NCI-H1436 (cell line): ENCODE measurements around the gene AHRR.

ENCODE experiments used
- DNase-seq: peaks from one replicate; lab custom pipeline; 2025; lab: John Stamatoyannopoulos, UW

Gene AHRR

DNA sequence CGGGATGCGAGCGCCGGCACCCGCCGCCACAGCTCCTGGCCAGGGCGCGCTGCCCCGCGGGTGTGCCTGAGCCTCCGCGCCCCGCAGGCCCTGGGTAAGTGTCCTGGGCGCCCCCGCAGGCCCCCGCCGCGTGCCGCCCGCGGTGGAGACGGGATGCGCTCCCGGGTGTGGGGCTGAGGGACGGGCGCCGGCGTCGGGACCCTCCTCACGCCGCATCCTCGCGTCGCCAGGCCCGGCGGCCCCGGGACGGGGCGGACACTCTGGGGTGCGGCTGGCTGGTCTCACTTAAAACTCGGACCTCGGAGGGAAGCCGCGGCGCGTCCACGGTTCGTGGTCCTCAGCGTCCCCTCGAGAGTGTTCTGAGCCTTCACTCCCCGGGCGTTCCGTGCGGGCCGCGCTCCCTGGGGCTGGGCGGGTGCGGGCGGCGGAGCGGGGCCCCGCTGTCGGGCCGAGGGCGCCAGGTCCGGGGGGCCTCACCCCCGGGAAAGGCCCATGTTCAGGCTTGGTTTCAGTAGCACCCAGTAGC is 275 bp downstream of the AHRR start:
- no peak for DNase-seq

DNA sequence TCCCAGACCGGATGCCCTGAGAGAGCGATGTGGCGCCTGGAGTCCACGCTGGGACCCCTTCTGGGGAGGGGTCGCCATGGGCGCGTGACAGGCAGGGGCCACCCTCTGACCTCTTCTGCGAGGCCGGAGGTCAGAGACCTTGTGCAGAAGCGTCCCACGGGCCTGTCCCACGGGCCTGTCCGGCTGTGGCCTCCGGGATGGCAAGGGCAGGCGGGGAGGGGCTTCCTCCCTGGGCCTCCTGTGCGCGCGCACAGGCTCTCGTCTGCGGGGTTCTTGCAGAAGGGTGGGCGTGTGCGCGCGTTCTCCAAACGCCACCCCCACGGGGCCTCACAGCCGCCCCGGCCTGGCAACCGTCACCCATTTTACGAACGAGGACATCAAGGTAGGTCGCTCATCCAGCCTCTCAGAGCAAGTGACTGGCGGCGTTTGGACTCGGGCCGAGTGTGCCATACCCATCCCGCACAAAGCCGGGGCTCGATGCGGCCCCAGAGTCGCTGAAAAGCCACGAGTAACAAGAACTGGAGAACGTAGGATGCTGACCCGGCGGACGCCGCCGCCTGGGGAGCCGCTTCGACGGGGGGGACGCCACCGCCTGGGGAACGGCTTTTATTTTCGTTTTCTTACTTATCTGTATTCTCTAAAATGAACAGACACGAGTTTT is 897 bp downstream of the AHRR start:
- DNase-seq, result no peak

DNA sequence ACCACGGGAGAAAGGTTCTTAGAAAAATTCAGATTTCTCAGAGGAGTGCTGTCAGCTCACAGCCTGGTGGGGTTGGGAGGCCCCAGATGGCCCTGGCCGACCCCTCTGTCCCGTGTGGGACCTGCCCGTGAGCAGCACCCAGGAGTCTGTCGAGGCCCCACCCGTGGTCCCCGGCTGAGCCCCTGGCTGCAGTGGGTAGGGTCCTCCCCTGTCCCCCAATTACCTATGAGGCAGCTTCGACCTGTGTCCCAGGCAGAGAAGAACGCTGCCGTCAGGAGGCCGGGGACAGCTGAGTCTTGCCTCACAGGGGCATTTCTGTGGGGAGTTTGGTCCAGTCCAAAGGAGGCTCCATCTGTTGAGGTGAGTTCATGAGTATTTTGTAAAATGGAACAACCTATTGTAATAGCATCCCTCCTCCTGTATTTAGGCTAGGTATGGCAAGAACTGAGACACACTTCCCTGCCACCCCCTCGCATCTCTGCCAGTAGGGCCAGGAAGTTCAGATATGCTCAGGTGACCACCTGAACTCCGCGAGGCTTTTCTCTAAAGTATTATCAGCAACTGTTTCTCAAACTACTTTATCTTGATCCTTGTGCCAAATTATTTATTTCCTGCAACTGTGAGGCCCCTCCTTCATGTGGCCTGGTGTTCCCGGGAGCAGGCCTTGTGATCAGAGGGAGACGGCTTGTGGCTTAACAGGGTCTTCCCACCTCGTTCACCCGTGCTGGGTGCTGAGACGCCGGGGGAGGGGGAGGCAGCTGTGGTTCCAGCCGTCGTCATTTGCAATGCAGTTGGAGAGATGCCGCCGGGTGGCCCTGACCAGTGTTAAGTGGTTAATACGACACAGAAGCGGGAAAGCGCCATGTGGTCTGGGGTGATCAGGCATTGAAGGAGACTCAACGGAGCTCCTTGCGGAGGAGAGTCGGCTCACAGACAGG is 1.7 kb downstream of the AHRR start:
- DNase-seq, result no peak

DNA sequence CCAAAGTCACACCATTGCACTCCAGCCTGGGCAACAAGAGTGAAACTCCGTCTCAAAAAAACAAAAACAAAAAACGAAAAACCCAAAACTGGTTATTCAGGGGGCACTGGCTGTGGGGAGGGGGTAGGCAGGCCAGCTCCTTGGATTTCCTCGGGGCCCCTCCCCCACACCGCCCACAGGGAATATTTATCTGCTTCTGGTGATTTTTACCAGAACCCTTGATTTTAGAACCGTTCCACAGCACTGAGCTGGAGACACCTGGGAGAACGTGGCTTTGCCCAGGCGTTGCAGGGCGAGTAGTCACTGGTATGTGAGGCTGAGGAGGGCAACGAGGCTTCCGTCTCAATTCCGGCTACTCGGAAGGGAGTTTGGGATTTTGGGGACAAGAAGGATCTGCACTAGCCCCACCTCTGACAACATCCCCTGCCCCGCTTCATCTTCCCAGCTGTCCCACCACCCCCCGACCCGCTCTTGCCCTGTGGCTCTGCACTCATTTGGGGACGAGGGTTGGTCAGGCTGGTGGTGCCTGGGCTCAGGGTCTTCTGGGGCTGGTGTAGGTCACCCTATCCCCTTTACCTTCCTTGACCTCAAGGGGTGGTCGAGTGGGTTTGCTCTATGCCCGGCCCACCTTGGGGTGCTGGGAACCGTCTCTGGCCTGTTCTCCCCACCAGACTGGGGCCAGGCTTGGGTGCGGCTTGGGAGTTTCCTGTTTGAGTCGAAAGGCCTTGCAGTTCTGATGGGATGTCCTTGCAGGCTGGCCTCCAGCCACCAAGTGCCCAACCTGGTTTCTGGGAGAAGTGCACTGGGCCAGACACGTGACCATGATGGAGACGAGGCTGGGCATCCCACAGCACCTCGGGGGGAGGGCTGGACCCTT is 3.5 kb downstream of the AHRR start:
- no peak for DNase-seq

DNA sequence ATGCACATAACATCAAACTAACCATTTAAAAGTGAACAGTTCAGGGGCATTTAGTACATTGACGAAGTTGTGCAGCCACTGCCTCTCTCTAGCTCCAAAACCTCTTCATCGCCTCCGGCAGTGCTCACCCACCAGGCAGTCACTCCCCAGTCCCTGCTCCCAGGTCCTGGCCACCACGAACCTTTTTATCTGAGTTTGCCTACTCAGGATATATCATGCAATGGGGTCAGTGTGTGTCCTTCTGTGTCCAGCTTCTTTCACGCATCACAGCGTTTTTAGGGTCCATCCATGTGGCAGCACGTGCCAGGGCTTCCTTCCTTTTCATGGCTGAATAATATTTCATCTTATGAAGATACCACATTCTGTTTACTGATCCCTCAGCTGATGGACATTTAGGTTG is 4.6 kb downstream of the AHRR start:
- DNase-seq, result no peak

DNA sequence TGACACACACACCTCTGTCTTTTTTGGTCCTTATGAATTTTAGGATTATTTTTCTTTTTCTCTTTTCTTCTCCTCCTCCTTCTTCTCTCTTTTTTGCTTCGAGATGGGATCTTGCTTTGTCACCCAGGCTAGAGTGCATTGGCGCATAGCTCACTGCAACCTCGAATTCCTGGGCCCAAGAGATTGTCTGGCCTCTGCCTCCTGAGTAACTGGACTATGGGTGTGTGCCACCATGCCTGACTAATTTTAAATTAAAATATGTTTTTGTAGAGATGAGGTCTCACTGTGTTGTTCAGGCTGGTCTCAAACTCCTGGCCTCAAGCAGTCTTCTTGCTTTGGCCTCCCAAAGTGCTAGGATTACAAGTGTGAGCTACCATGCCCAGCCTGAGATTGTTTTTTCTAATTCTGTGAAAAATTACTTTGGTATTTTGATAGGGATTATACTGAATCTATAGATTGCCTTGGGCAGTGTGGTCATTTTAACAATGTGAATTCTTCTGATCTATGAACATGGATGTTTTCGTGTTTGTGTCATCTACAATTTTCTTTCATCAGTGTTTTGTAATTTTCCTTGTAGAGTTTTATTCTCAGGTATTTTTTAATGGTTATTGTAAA is 7.7 kb downstream of the AHRR start:
- no peak for DNase-seq

DNA sequence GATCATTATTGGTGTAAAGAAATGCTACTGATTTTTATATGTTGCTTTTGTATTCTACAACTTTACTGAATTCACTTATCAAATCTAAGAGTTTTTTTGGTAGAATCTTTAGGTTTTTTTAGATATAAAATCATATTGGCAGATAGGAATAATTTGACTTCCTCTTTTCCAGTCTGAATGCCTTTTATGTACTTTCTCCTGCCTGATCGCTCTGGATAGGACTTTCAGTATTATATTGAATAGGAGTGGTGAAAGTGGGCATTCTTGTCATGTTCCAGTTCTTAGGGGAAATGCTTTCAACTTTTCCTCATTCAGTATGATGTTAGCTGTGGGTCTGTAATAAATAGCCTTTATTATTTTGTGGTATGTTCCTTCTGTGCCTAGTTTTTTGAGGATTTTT is 8.3 kb downstream of the AHRR start:
- DNase-seq, result no peak

DNA sequence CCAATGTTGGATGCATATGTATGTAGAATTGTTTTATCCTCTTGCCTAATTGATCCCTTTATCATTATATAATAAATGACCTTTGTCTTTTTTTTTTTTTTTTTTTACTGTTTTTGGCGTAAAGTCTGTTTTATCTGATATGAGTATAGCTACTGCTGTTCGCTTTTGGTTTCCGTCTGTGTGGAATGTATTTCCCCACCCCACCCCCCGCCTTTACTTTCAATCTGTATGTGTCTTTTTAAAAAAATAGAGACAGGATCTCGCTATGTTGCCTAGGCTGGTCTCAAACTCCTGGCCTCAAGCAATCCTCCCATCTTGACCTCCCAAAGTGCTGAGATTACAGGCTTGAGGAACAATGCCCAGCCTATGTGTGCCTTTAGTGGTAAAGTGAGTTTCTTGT is 11.3 kb downstream of the AHRR start:
- no peak for DNase-seq

DNA sequence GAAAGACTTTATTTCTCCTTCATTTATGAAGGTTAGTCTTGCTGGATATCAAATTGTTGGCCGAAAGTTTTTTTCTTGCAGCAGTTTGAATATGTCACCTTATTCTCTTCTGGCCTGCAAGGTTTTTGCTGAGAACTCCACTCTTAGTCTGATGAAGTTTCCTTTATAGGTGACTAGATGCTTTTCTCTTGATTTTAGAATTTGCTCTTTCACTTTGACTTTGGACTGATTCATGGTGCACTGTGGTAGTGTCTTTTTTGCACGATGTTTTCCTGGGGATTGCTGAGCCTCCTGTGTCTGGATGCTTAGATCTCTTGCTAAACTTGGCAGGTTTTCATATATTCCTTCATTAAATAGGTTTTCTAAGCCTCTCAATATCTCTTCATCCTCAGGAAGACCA is 12.4 kb downstream of the AHRR start:
- DNase-seq, result no peak

DNA sequence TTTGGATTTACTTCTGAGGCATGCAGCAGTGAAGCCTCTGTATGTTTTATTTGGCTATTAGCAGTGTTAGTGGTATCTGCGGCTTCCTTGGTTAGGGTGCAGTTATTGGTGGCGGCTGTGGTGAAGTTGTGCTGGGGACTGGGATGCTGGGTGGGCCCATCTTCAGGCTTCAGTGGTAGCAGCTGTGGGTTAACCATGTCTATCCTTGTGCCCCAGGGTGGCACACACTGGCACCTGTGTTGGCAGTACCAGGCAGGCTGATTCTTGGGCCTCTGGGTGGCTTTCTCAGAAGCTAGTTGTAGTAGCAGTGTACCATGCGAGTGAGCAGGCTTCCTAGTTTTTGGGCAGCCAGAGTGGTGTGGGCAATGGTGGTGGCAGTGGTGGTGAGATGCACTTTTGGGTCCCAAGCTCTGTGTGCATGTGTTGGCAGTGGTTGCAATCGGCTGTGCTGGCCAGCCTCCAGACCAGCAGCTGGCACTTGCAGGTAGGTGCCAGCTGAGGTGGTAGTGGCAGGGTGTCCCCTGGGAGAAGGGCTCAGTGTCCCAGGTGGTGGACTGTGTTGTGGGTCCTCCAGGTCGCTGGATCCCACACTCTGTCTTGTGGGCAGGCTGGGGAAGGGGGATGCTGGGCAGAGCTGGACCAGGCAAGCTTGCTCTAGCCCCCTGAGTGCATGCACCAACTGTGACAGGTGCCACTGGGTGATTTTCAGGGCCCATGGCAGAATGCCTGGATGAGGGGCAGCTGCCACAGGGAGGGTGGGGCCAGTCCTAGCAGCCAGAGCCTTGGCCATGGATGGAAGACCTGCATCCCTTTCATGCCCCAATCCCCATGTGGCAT is 13.6 kb downstream of the AHRR start:
- DNase-seq, result no peak

DNA sequence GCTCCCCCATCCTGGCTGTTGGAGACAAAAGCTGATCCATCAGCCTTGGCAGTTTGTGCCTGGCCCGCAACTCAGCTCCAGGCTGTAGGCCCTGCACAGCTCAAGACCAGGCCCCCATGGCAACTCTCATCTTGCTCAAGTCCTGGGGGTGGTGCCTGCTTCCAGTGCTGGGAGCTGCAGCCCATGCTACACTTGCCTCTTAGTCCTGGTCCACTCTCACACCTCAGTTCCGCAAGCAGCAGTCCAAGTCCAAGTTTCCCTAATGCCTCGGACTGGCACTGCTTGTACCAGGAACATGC is 14.2 kb downstream of the AHRR start:
- DNase-seq, result no peak

DNA sequence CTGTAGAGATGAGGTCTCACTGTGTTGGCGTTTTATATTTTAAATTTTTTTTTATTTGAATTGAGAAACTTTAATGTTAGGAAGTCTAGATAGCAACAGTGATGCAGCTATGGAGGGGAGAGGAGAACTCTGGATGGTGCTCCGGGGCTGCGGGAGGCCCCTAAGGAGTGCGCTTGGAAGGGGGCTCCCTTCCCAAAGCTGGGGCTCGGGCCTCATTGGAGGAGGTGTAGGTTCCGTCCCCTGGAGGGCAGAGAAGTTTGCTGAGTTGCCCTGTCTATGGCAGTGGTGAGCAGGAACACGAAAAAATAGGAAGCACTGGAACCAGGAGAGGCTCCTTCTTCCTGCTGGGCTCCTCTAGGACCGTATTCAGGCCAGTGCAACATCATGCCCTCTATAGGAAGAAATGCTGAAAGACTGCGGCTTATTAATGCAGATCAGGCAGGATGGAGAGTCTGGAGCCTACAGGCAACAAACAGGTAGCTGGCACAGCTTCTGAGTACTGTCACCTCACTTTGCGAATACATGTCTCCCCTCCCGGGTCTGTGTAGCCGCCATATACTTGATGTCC is 16.1 kb downstream of the AHRR start:
- no peak for DNase-seq

DNA sequence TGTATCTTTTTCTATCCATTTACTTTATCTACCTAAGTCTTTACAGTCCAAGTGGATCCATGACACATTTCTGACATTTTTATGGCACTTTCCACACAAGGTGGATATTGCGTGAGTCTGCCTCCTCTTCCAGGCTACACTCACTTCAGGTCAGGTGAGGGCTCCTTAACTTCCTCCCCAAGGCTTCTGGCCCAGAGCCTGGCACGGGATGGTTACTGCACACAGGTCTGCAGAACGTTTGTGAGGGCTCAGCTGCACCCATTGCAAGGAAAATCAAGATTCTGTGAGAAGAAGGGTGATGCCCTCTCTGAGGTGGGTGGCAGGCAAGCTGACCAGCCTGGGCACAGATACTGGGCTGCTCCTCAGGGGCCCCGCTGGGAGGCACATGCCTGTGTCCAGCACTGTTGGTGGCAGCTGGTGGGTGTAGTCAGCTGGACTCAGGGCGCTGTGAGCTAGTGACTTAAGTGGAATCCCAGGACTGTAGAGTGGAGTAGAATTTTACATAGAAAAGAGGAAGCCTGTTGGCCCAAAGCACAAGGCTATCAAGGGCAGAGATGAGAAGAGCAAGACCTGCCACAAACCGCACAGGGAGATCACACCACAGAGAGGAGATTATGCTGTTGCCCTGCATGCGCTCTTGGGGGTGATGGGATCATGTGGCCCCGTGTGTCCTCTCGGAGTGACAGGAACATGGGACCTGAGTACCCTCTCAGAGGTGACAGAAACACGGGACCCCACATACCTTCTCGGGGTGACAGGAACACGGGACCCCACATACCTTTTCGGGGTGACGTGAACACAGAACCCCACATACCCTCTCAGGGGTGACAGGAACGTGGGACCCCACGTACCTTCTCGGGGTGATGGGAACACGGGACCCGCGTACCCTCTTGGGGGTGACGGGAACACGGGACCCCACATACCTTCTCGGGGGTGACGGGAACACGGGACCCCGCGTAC is 21.3 kb downstream of the AHRR start:
- DNase-seq, result no peak

DNA sequence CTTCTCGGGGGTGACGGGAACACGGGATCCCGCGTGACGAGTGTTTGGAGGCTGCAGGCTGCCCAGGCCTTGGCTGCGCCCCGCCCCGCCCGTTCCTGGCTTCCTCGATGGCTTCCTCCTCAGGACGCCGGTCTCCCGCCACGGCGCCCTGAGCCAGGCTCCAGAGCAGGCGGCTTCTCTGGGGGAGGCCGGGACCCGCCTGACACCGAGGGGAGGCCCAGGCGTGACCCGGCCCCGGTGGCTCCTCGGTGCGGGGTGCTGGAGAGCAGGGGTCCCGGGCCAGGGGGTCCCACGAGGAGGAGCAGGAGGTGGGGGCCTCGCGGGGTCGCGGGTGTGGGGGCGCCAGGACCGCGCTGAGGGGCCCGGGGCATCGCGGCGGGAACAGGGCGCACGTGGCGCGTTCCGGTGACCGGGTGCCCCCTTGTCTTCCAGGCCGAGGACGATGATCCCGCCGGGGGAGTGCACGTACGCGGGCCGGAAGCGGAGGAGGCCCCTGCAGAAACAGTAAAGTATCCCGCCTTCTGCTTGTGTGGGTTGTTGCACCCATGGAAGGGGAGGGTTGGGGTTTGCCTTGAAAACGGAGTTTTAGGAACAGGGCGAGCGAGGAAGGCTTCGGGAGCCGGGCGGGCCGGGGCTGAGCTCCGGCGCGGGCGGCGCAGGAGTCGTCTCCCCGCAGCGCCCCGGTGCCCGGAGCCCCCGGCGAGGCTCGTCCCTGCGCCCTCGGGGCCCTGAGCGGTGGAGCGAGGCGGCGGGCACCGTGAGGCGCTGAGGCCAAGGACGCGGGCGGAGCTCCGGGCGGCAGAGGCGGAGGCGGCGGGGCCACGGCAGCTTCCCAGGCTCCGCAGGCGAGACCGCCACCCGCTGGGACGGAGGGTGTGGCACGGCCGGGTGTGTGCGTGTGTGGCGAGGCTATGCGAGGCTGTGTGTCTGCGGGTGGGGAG is 22.2 kb downstream of the AHRR start:
- no peak for DNase-seq

DNA sequence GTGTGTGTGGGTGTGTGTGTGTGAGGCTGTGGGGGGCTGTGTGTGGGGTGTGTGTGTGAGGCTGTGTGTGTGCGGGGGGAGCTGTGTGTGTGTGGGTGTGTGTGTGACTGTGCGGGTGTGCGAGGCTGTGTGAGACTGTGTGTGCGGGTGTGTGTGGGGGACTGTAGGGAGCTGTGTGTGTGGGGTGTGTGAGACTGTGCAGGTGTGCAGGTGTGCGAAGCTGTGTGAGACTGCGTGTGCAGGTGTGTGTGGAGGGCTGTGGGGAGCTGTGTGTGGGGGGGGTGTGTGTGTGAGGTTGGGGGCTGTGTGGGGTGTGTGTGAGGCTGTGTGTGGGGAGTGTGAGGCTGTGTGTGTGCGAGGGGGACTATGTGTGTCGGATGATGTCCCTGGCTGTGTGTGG is 23.2 kb downstream of the AHRR start:
- no peak for DNase-seq

DNA sequence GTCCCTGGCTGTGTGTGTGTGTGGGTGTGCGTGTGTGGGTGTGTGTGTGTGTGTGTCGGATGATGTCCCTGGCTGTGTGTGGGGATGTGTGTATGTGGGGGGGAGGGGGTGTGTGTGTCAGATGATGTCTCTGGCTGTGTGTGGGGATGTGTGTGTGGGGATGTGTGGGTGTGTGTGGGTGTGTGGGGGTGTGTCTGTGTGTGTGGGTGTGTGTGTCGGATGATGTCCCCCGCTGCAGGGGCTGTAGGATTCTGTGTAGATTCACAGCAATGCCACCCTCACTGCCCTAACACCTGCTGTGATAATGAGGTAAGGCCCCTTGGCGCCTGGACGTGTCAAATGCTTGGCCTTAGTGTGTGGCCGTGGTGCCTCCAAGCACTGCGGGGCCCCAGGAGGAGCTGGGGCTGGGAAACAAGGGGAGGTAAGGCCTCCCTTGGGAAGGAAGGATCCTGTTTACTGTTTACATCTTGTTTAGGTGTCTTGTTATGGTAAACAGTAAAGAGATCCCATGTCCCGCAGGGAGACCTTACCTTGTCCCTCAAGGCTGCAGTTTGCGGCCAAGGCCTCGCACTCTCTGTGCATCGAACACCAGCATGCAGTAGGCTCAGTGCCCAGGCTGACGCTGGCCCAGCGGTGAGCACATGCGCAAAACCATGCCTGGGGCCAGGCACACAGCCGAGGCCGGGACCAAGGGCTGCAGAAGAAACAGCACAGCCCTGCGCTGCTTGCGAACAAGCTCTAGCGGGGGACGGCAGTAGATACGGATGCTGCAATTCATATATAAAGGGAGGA is 24.1 kb downstream of the AHRR start:
- DNase-seq, result no peak

DNA sequence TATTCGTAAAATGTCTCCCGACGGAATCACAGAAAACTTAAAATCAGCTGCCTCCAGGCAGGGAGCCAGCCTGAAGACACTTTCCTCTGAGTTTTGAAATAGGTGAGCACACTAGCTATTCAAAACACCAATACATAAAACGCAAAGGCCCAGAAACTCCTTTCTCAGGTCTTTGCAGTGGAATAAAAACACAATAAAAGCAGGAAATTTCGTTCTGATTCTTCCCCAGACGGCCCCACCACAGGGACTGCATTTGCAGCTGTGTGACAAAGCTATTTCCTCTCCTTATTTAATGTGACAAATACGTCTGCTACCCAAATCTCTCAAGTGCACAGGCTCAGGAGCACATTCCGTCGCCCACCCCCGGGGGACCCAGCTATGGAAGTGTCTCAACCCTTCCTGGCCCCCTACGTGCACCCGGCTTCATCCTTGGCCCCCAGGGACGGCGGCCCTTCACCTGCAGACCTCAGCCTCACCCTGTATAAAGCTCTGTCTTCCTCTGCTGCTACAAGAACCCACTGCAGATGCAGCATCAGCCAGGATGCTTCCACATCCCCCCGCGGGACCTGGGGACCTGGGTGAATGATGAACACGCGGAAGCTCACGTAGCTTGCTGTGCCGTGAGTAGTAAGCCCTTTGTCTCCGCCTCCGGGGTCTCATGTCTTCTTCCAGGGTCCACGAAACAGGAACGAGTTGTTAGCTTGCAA is 24.9 kb downstream of the AHRR start:
- DNase-seq, result no peak
